Neuronal stem cell (in vitro differentiated cells): ENCODE results near the gene POLR3H.

Experiments
- DNase-seq: peaks from one replicate; pipeline ENCODE4 v3.0.0-alpha.2; 2013; ENCODE audit warnings: low spot score
- H2AFZ ChIP-seq: one replicate; pipeline ENCODE4 v1.6.1; 2013; ENCODE audit warnings: mild to moderate bottlenecking, low read length, inconsistent platforms
- H2AK5ac ChIP-seq: 2 replicates; pipeline ENCODE4 v1.6.1; 2013; ENCODE audit warnings: low read depth, mild to moderate bottlenecking, inconsistent platforms, low read length, moderate library complexity, mixed read lengths
- H2BK120ac ChIP-seq: 2 replicates; pipeline ENCODE4 v1.6.1; 2013; ENCODE audit warnings: low read depth, mild to moderate bottlenecking, inconsistent platforms, low read length, moderate library complexity, mixed read lengths
- H2BK12ac ChIP-seq: one replicate; pipeline ENCODE4 v1.6.1; 2013; ENCODE audit warnings: low read length, inconsistent platforms
- H2BK15ac ChIP-seq: 2 replicates; pipeline ENCODE4 v1.6.1; 2013; ENCODE audit warnings: mild to moderate bottlenecking, low read length, inconsistent platforms, mixed read lengths
- H2BK5ac ChIP-seq: one replicate; pipeline ENCODE4 v1.6.1; 2013; ENCODE audit warnings: inconsistent platforms, mild to moderate bottlenecking, low read length, moderate library complexity
- H3K14ac ChIP-seq: one replicate; pipeline ENCODE4 v1.6.1; 2013; ENCODE audit warnings: low read length, inconsistent platforms
- H3K18ac ChIP-seq: 2 replicates; pipeline ENCODE4 v1.6.1; 2013; ENCODE audit warnings: low read length, inconsistent platforms
- H3K23ac ChIP-seq: 2 replicates; pipeline ENCODE4 v1.6.1; 2013; ENCODE audit warnings: low read depth, mild to moderate bottlenecking, mixed read lengths, low read length, inconsistent platforms; ENCODE audit not compliant: poor library complexity
- H3K27ac ChIP-seq: replicated peaks from 3 replicates; pipeline ENCODE4 v1.5.1; 2013; ENCODE audit warnings: low read length, inconsistent platforms
- H3K27me3 ChIP-seq, 3 experiments: 2 replicates each; pipeline ENCODE4 v1.6.1; 2013; ENCODE audit warnings: low read length in 3 of 3, mild to moderate bottlenecking in 2 of 3, inconsistent platforms in 1 of 3, low read depth in 1 of 3, mixed read lengths in 1 of 3, moderate library complexity in 1 of 3; ENCODE audit not compliant: control insufficient read depth in 3 of 3, insufficient read depth in 3 of 3
- H3K36me3 ChIP-seq, 2 donors: replicated peaks in 1 of 2; 2 replicates each; pipeline ENCODE4 v1.6.1; 2013; ENCODE audit warnings: low read length in 2 of 2; ENCODE audit not compliant: control insufficient read depth in 2 of 2, insufficient read depth in 2 of 2
- H3K4ac ChIP-seq: 2 replicates; pipeline ENCODE4 v1.6.1; 2013; ENCODE audit warnings: inconsistent platforms, mild to moderate bottlenecking, low read length, moderate library complexity
- H3K4me1 ChIP-seq, 2 donors: 1 replicate in 1 of 2; 2 replicates in 1 of 2; pipeline ENCODE4 v1.6.1; 2013; ENCODE audit warnings: low read length in 2 of 2, low read depth in 1 of 2; ENCODE audit not compliant: control insufficient read depth in 2 of 2, insufficient read depth in 1 of 2
- H3K4me2 ChIP-seq: one replicate; pipeline ENCODE4 v1.6.1; 2013; ENCODE audit warnings: mild to moderate bottlenecking, low read length, inconsistent platforms; ENCODE audit not compliant: insufficient read depth, poor library complexity, severe bottlenecking
- H3K4me3 ChIP-seq, 2 donors: 2 replicates each; pipeline ENCODE4 v1.5.1; 2013; ENCODE audit warnings: low read length in 2 of 2, mild to moderate bottlenecking in 2 of 2, inconsistent platforms in 1 of 2, moderate library complexity in 1 of 2
- H3K79me1 ChIP-seq: one replicate; pipeline ENCODE4 v1.6.1; 2013; ENCODE audit warnings: low read depth, mild to moderate bottlenecking, inconsistent platforms, low read length, moderate library complexity
- H3K9ac ChIP-seq: one replicate; pipeline ENCODE4 v1.6.1; 2013; ENCODE audit warnings: mild to moderate bottlenecking, low read depth, low read length, inconsistent platforms; ENCODE audit not compliant: poor library complexity
- H3K9me3 ChIP-seq, 2 donors: replicated peaks in 1 of 2; 2 replicates each; pipeline versions ENCODE3 to v1.6.1; 2013; ENCODE audit warnings: low read length in 2 of 2, mild to moderate bottlenecking in 2 of 2, inconsistent platforms in 1 of 2, low read depth in 1 of 2, mixed read lengths in 1 of 2, moderate library complexity in 1 of 2; ENCODE audit not compliant: control insufficient read depth in 2 of 2, insufficient read depth in 1 of 2
- H4K8ac ChIP-seq: one replicate; pipeline ENCODE4 v1.6.1; 2013; ENCODE audit warnings: low read depth, mild to moderate bottlenecking, inconsistent platforms, low read length, moderate library complexity
- H4K91ac ChIP-seq: one replicate; pipeline ENCODE4 v1.6.1; 2013; ENCODE audit warnings: low read length, low read depth, mild to moderate bottlenecking, inconsistent platforms; ENCODE audit not compliant: poor library complexity
- WGBS, 2 donors: extraction: QIAGEN DNeasy Blood & Tissue Kit; methylation state at CpG; one replicate each; pipeline ENCODE4 v1.1.7; 2013; ENCODE audit warnings: missing lambda C conversion rate in 2 of 2, mixed read lengths in 1 of 2; ENCODE audit not compliant: insufficient read length in 2 of 2, insufficient replicate concordance in 1 of 2; ENCODE audit errors: extremely low coverage in 2 of 2; 5-methylcytosine and 5-hydroxymethylcytosine counted together

The POLR3H gene

DNA sequence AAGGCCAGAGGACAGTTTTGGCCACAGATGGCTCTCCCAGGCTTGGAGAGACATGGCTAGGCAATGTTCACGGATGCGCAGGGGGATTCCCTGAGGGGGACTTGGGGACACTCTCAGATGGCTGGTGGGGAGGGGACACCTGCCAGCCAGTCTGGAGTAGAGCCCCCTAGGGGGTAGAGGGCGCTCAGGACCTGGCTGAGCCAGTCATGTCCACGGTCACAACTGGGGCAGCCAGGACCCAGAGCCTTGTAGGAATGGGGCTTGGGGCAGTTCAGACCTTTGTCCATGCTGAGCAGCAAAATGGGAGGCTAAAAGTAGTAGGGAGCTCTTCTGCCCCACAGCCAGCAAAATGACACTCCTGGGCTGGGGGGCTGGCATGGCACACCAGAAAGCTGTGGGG is 18.2 kb upstream of the POLR3H start:
- peak overlapping the region; percentile 54 for H2AK5ac ChIP-seq
- no peak overlapping the region for H3K4me3 ChIP-seq
- DNase-seq, result no peak
- peak overlapping the region; percentile 87 for H2BK15ac ChIP-seq
- H4K91ac ChIP-seq, result no peak overlapping the region
- no peak overlapping the region for H3K9ac ChIP-seq
- H2AFZ ChIP-seq, result no peak overlapping the region
- H3K27me3 ChIP-seq, result peaks cover 0 to 6% (median 0%) of the 10 kb centered on the region in 3 experiments
- no peak overlapping the region for H4K8ac ChIP-seq
- no peak overlapping the region for H3K23ac ChIP-seq
- H3K18ac ChIP-seq, result peak overlapping the region; percentile 7
- no peak overlapping the region for H3K27ac ChIP-seq
- no peak overlapping the region for H3K14ac ChIP-seq
- no peak overlapping the region for H2BK120ac ChIP-seq
- WGBS, 2 donors, result no CpG with 5 or more reads among the region's 4 CpGs
- H3K9me3 ChIP-seq, result no peaks in the 10 kb centered on the region
- peaks cover 19 to 43% of the 10 kb centered on the region in 2 donors for H3K4me1 ChIP-seq
- H3K36me3 ChIP-seq, result no peaks in the 10 kb centered on the region
- H2BK12ac ChIP-seq, result no peak overlapping the region
- H3K79me1 ChIP-seq, result no peaks in the 10 kb centered on the region
- H3K4me2 ChIP-seq, result no peak overlapping the region
- no peak overlapping the region for H3K4ac ChIP-seq
- no peak overlapping the region for H2BK5ac ChIP-seq

DNA sequence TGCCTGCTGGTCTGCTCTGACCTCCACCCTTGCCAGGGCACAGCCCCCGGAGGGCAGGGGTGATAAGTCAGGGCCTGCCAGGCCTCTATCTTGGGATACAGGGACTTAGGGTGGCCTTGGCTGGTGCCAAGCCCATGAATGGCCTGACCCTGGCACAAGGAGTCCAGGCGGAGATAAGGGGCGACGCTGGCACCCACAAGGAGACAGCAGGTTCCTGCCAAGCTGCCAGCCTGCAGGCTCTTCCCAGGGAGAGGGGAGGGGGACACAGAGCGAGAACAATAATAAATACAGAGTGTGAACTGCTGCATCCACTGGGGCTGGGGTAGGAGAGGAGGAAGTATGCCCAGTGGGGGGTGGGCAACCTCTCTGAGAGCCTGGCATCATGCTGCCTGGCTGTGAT is 17.5 kb upstream of the POLR3H start:
- H3K4me1 ChIP-seq, result peaks cover 24 to 48% of the 10 kb centered on the region in 2 donors

DNA sequence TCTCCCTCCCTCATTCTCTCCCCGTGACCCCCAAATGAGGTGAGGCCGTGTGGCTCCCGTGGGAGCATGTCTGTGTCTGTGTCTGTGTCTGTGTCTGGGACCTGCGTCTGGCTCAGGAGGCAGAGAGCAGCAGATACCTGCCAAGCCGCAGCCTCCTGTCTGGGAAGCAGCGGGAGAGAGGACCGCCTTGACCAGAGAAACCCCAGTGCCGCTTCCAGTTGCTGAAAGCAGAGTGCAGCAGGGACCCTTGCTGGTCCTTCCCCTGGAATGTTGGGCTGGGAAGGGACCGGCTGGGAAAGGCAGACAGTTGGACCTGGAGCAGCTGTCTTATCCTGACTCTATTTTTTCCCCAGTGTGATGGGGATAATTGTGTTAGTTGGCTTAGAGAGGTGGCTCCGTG is 17.1 kb upstream of the POLR3H start:
- no peak overlapping the region for H3K27ac ChIP-seq
- H3K4me2 ChIP-seq, result peak overlapping the region; percentile 38
- H2BK5ac ChIP-seq, result no peak overlapping the region
- H2AK5ac ChIP-seq, result no peak overlapping the region
- H2BK15ac ChIP-seq, result peak overlapping the region; percentile 65
- H2BK12ac ChIP-seq, result no peak overlapping the region
- WGBS, 2 donors, result no CpG with 5 or more reads among the region's 10 CpGs
- peak overlapping the region; percentile 44 for H3K18ac ChIP-seq
- H3K9ac ChIP-seq, result peak overlapping the region; percentile 65
- no peaks in the 10 kb centered on the region for H3K9me3 ChIP-seq
- H3K14ac ChIP-seq, result no peak overlapping the region
- H2BK120ac ChIP-seq, result no peak overlapping the region
- peaks cover 24 to 49% of the 10 kb centered on the region in 2 donors for H3K4me1 ChIP-seq
- no peak overlapping the region for H3K23ac ChIP-seq
- H3K27me3 ChIP-seq, result peaks cover 0 to 6% (median 0%) of the 10 kb centered on the region in 3 experiments
- no peaks in the 10 kb centered on the region for H3K36me3 ChIP-seq
- H3K4me3 ChIP-seq, result peak overlapping the region; percentile 36 to 37
- DNase-seq, result no peak
- H4K91ac ChIP-seq, result no peak overlapping the region
- no peak overlapping the region for H4K8ac ChIP-seq
- H2AFZ ChIP-seq, result peak overlapping the region; percentile 94
- H3K79me1 ChIP-seq, result no peaks in the 10 kb centered on the region
- H3K4ac ChIP-seq, result no peak overlapping the region

More for the DNA sequence above, 17.5 kb upstream of the POLR3H start:
- no peak overlapping the region for H3K9ac ChIP-seq
- no peaks in the 10 kb centered on the region for H3K36me3 ChIP-seq
- no peak overlapping the region for H3K4me2 ChIP-seq
- H3K14ac ChIP-seq, result no peak overlapping the region
- no peak overlapping the region for H3K27ac ChIP-seq
- H3K23ac ChIP-seq, result no peak overlapping the region
- no CpG with 5 or more reads among the region's 5 CpGs for WGBS, 2 donors
- H3K79me1 ChIP-seq, result no peaks in the 10 kb centered on the region
- H3K27me3 ChIP-seq, result peaks cover 0 to 6% (median 0%) of the 10 kb centered on the region in 3 experiments
- no peak overlapping the region for H2BK5ac ChIP-seq
- H2AK5ac ChIP-seq, result no peak overlapping the region
- H3K18ac ChIP-seq, result no peak overlapping the region
- peak overlapping the region; percentile 94 for H2AFZ ChIP-seq
- no peak overlapping the region for H4K91ac ChIP-seq
- no peak overlapping the region for H3K4ac ChIP-seq
- H2BK15ac ChIP-seq, result peak overlapping the region; percentile 65
- no peaks in the 10 kb centered on the region for H3K9me3 ChIP-seq
- no peak overlapping the region for H4K8ac ChIP-seq
- no peak overlapping the region for H3K4me3 ChIP-seq
- H2BK12ac ChIP-seq, result no peak overlapping the region
- no peak for DNase-seq
- H2BK120ac ChIP-seq, result no peak overlapping the region

DNA sequence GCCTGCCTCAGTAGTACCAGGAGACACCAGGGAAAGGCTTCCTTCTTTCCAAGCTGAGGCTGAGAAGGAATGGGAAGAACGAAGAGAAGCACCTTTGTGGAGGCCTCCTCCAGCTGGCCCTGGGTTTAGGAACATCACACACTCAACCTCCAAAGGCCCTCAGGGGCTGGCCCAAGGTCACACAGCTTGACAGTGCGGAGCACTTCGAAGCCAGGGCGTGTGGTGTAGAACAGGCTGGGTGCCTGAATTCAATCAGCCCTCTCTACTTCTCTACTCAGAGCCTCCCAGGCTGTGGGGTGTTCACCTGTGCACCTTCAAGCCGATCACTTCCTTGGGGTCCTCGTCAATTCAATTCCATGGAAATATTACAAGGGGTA is 15.8 kb upstream of the POLR3H start:
- Histone ChIP-seq H3K36me3 (no peaks in the 10 kb centered on the region), H2BK15ac (peak overlapping the region; percentile 0), H2BK120ac (no peak overlapping the region), H3K14ac (no peak overlapping the region), H3K9ac (no peak overlapping the region), H2AFZ (peak overlapping the region; percentile 94), H3K79me1 (no peaks in the 10 kb centered on the region), H2BK5ac (no peak overlapping the region), H3K4me2 (no peak overlapping the region), H3K4ac (no peak overlapping the region), H3K27ac (no peak overlapping the region), H3K4me3 (peak overlapping the region in 1 of 2 donors; percentile 37), H3K4me1 (peaks cover 24 to 49% of the 10 kb centered on the region in 2 donors), H4K91ac (no peak overlapping the region), H3K9me3 (no peaks in the 10 kb centered on the region), H3K23ac (no peak overlapping the region), H3K27me3 (peaks cover 0 to 6% (median 0%) of the 10 kb centered on the region in 3 experiments), H4K8ac (no peak overlapping the region), H3K18ac (no peak overlapping the region), H2BK12ac (no peak overlapping the region), H2AK5ac (no peak overlapping the region)
- no CpG with 5 or more reads among the region's 6 CpGs for WGBS, 2 donors
- DNase-seq, result no peak
